Testis (tissue), 3 donors: ENCODE measurements around the gene DIP2B. TPM values are rescaled to one million over a fixed set of nuclear protein-coding genes. Genes with fewer than 3 reads are reported as not detected.
A peak's percentile ranks its signal among the peaks of the same experiment; 100 is the strongest.

Experiments
- DNase-seq: peaks from one replicate; pipeline ENCODE4 v3.0.0-alpha.2; 2019
- H3K27ac ChIP-seq, 2 donors: fragments of 200-600 bp; sonication (generic); one replicate each; pipeline ENCODE4 v1.5.1; 2019
- H3K27me3 ChIP-seq: fragments of 200-600 bp; sonication (generic); one replicate; pipeline ENCODE4 v1.5.1; 2019
- H3K36me3 ChIP-seq: fragments of 200-600 bp; sonication (generic); one replicate; pipeline ENCODE4 v1.5.1; 2017; ENCODE audit warnings: low read depth; ENCODE audit errors: missing control alignments
- H3K4me1 ChIP-seq: fragments of 200-600 bp; sonication (generic); one replicate; pipeline ENCODE4 v1.5.1; 2019
- H3K4me3 ChIP-seq, 2 donors: fragments of 200-600 bp; sonication (generic); one replicate each; pipeline ENCODE4 v1.5.1; 2017 to 2019
- H3K9me3 ChIP-seq: fragments of 200-600 bp; sonication (generic); one replicate; pipeline ENCODE4 v1.5.1; 2017
- POLR2A ChIP-seq: fragments of 450-650 bp; IDR thresholded peaks from one replicate; pipeline ENCODE4 v1.6.1; 2017; ENCODE audit warnings: antibody characterized with exemption, mild to moderate bottlenecking, moderate library complexity
- WGBS, 2 donors: methylation state at CpG; one replicate each; pipeline ENCODE4 v1.1.5; 2018; 5-methylcytosine and 5-hydroxymethylcytosine counted together
- intact Hi-C: fragments of 100-400 bp; cut with DNase I; formaldehyde crosslinking; loops from one replicate; pipeline ENCODE4 v1.15.1; 2023; ENCODE audit warnings: low total_unique reads
- polyA plus RNA-seq: library from polyadenylated mRNA; stranded (reverse); fragments of 350-450 nt; fragmentation: Illumina TruSeq; extraction: RNeasy Lipid Tissue Mini Kit (QIAGEN cat#74804); gene quantifications from one replicate; pipeline ENCODE4 v1.2.3, GENCODE V29; 2014; ENCODE audit warnings: low read depth, low replicate concordance; ENCODE audit not compliant: insufficient read depth
- total RNA-seq, 2 donors: library from RNA; depleted of rRNA; stranded (reverse); fragments of >200 nt; gene quantifications; one replicate each; pipeline ENCODE4 v1.2.3, GENCODE V29; 2016
- TF ChIP-seq, protein P1 (sequence below), 3 experiments: fragments of 450-650 bp in 2 of 3; fragments of 200-600 bp in 1 of 3; sonication (generic) in 1 of 3; IDR thresholded peaks; one replicate each; pipeline ENCODE4 v1.5.1; 2016 to 2019; ENCODE audit warnings: antibody characterized with exemption in 3 of 3, mild to moderate bottlenecking in 2 of 3, moderate library complexity in 1 of 3

Gene DIP2B
- total and polyA plus RNA-seq, 3 donors from 2014 or later, result 19.1 to 57.1 (median 43.5) TPM

DNA sequence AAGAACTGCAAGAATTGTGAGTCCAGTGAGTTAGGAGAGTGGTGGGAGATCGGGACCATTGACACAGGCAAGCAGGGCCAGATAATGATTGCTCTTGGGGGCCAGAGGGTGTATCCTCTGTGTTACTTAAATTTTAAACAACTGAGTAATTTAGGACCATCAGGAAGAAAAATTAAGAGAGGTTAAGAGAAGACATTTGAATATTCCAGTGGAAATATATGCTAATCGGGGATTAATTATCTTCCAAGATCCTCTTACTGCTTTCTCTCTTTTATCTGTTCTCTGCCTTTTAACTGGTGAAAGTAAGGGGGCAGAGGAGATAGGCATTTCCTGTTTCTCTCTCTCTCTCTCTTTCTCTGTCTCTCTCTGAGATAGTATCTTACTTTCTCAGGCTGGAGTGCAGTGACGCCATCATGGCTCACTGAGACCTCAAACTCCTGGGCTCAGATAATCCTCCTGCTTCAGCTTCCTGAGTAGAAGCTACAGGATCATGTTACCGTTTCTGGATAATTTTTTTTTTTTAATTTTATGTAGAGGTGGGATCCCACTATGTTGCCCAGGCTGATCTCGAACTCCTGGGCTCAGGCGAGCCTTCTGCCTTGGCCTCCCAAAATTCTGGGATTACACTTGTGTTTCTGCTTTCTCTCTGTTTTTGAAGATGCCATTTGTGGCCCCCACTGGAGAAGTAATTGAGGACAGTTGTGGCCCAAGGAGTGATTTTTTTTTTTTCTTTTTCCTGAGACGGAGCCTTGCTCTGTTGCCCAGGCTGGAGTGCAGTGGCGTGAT lies 85.1 kb downstream of the DIP2B start:
- H3K36me3 ChIP-seq, result no peaks in the 10 kb centered on the region
- intact Hi-C loops, result no loop called here
- TF ChIP-seq, protein P1, sequence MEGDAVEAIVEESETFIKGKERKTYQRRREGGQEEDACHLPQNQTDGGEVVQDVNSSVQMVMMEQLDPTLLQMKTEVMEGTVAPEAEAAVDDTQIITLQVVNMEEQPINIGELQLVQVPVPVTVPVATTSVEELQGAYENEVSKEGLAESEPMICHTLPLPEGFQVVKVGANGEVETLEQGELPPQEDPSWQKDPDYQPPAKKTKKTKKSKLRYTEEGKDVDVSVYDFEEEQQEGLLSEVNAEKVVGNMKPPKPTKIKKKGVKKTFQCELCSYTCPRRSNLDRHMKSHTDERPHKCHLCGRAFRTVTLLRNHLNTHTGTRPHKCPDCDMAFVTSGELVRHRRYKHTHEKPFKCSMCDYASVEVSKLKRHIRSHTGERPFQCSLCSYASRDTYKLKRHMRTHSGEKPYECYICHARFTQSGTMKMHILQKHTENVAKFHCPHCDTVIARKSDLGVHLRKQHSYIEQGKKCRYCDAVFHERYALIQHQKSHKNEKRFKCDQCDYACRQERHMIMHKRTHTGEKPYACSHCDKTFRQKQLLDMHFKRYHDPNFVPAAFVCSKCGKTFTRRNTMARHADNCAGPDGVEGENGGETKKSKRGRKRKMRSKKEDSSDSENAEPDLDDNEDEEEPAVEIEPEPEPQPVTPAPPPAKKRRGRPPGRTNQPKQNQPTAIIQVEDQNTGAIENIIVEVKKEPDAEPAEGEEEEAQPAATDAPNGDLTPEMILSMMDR (IDR thresholded peaks at IDR 0.05), result no peak
- no peak for TF ChIP-seq POLR2A
- H3K9me3 ChIP-seq, result no peaks in the 10 kb centered on the region
- no peaks in the 10 kb centered on the region for H3K27me3 ChIP-seq
- no peak overlapping the region for H3K27ac ChIP-seq
- 83 to 85% methylated on average over 8 of the region's 8 CpGs for WGBS, 2 donors
- no peak for DNase-seq
- no peaks in the 10 kb centered on the region for H3K4me1 ChIP-seq
- H3K4me3 ChIP-seq, result no peak overlapping the region

DNA sequence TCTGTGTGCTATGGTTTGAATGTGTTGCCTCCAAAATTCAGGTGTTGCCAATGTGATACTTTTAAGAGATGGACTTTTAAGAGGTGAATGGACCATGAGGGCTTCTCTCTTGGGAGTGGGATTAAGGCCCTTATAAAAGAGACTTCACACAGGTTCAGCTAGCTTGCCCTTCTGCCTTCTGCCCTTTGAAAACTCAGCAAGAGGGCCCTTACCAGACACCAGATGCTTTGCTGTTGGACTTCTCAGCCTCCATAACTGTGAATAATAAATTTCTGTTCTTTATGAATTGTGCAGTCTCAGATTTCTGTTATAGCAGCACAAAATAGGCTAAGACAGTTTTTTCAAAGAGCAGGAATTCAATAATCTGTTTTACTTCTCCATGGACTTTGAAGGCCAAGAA lies 86.1 kb downstream of the DIP2B start:
- no peaks in the 10 kb centered on the region for H3K27me3 ChIP-seq
- H3K4me3 ChIP-seq, result no peak overlapping the region
- no peak for DNase-seq
- H3K4me1 ChIP-seq, result peaks cover 3% of the 10 kb centered on the region
- no peaks in the 10 kb centered on the region for H3K36me3 ChIP-seq
- H3K27ac ChIP-seq, result no peak overlapping the region
- intact Hi-C loops, result no loop called here
- H3K9me3 ChIP-seq, result no peaks in the 10 kb centered on the region
- no peak for TF ChIP-seq POLR2A
- TF ChIP-seq, protein P1 (IDR thresholded peaks at IDR 0.05), result no peak

DNA sequence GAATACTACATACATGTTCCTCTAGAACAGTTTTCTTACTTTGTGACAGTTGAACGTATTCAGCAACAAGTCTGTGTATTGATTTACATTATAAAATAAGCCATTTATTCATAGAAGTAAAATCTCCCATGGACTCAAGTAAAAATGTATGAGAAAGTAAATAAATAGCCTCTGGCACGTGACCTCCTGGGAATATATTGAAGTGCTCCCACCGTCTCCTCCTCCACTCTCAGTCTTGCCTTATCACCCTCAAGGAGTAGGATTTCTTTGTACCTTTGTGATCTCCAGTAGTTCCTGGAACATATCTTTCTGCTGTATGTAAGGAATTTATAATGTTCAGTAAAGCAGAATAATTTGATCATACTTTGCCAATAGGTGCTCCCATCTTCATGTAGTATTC lies 90.9 kb downstream of the DIP2B start:
- intact Hi-C loops, result no loop called here
- no peak overlapping the region for H3K27ac ChIP-seq
- WGBS, 2 donors, result 62 to 72% methylated on average over 3 of the region's 3 CpGs
- no peak overlapping the region for H3K4me3 ChIP-seq
- TF ChIP-seq, protein P1 (IDR thresholded peaks at IDR 0.05), result no peak
- TF ChIP-seq POLR2A, result no peak
- no peaks in the 10 kb centered on the region for H3K27me3 ChIP-seq
- no peaks in the 10 kb centered on the region for H3K9me3 ChIP-seq
- no peaks in the 10 kb centered on the region for H3K36me3 ChIP-seq
- H3K4me1 ChIP-seq, result peaks cover 4% of the 10 kb centered on the region
- DNase-seq, result no peak

DNA sequence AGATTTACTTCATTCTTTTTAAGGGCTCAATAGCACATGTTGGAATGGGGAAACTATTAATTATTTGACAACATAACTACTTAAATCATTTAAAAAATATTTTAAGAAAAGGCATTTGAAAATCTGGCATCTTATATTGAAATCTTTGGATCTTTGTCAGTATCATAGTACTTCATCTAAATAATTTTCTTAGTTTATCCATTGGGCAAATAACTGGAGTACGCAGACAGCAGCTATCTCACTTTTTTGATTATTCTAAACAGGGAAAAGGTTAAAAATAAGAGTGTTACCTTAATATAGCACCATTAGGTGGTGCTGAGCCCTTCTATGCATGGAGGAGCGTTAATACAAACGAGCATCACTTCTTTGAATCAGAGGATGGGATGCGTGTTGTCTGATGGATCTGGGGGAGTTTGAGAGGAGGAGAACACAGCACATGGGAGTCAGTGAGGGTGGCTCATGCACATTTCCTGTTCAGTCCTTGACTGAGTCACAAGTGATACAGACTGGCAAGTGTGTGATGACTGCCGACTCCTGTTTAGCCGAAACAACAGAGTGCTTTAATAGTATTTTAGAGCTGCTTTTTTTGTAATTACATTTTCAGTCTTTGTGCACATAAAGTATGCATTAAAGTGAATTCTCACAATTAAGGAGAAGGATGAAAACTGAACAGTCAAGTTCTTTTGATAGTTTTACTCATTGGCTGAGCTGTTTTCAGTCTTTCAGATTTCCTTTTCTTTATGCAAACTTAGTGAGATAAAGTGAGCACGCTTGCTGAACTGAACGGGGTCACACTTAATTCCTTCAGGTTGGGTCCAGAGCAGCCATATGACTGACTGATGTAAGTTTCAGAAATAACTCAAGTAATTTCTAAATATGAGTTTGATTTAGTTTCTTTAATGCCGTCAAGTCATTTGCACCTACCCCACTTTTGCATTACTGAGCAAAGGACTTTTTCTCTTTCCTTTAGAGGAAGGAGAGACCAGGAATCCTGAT lies 92.7 kb downstream of the DIP2B start:
- H3K27ac ChIP-seq, result peak overlapping the region in 1 of 2 donors; percentile 43

More for the DNA sequence above, 92.7 kb downstream of the DIP2B start:
- no peak for TF ChIP-seq POLR2A
- TF ChIP-seq, protein P1 (IDR thresholded peaks at IDR 0.05), result no peak
- 59 to 66% methylated on average over 9 of the region's 9 CpGs for WGBS, 2 donors
- H3K36me3 ChIP-seq, result no peaks in the 10 kb centered on the region
- no peak overlapping the region for H3K4me3 ChIP-seq
- H3K27me3 ChIP-seq, result no peaks in the 10 kb centered on the region
- H3K4me1 ChIP-seq, result peaks cover 6% of the 10 kb centered on the region
- H3K9me3 ChIP-seq, result no peaks in the 10 kb centered on the region
- intact Hi-C loops, result no loop called here
- DNase-seq, result peak; percentile 46
